MCF 10A (cell line): ENCODE data around the gene CXCL16. TPM values are rescaled to one million over a fixed set of nuclear protein-coding genes. Genes with fewer than 3 reads are reported as not detected.
A peak's percentile ranks its signal among the peaks of the same experiment; 100 is the strongest.

Experiments used
- BruUV-seq: library from RNA; stranded (reverse); fragments of 400-500 nt; replicated peaks from 2 replicates; lab custom pipeline; 2021; lab: Mats Ljungman, UMichigan
- CTCF ChIA-PET: fragments of 300-600 bp; sonication (Branson Sonifier 250); formaldehyde crosslinking; extraction: SDS; loops from one replicate; lab custom pipeline; 2021; ENCODE audit warnings: antibody characterized with exemption, inconsistent platforms; lab: Yijun Ruan, JAX
- POLR2A ChIA-PET: fragments of 300-600, 350-650 bp; sonication (Branson Sonifier 250); formaldehyde crosslinking; extraction: SDS; loops from one replicate; lab custom pipeline; 2020; ENCODE audit warnings: antibody characterized with exemption, inconsistent platforms; lab: Yijun Ruan, JAX
- DNase-seq: peaks from one replicate; pipeline ENCODE4 v3.0.0-alpha.2; 2018; ENCODE audit not compliant: unreplicated experiment
- H3K27ac Mint-ChIP-seq: one replicate; pipeline ENCODE4 v1.8.0; 2022; ENCODE audit warnings: mild to moderate bottlenecking, low read depth, mixed read lengths; ENCODE audit not compliant: unreplicated experiment
- H3K27me3 Mint-ChIP-seq: one replicate; pipeline ENCODE4 v1.8.0; 2022; ENCODE audit warnings: mixed read lengths; ENCODE audit not compliant: insufficient read depth, unreplicated experiment
- H3K36me3 Mint-ChIP-seq: one replicate; pipeline ENCODE4 v1.8.0; 2022; ENCODE audit warnings: mild to moderate bottlenecking, moderate library complexity, mixed read lengths; ENCODE audit not compliant: insufficient read depth, unreplicated experiment
- H3K4me1 Mint-ChIP-seq: one replicate; pipeline ENCODE4 v1.8.0; 2022; ENCODE audit warnings: mixed read lengths; ENCODE audit not compliant: insufficient read depth, unreplicated experiment
- H3K4me3 Mint-ChIP-seq: one replicate; pipeline ENCODE4 v1.8.0; 2022; ENCODE audit warnings: mild to moderate bottlenecking, moderate library complexity, mixed read lengths; ENCODE audit not compliant: unreplicated experiment
- H3K9me3 Mint-ChIP-seq: one replicate; pipeline ENCODE4 v1.8.0; 2022; ENCODE audit warnings: mixed read lengths; ENCODE audit not compliant: unreplicated experiment
- CTCF ChIP-seq: fragments of 200-600 bp; IDR thresholded peaks from one replicate; pipeline ENCODE4 v1.8.0; 2022; ENCODE audit warnings: antibody characterized with exemption, mild to moderate bottlenecking; ENCODE audit not compliant: unreplicated experiment
- intact Hi-C: fragments of 100-400 bp; cut with micrococcal nuclease; formaldehyde crosslinking; loops from 2 replicates; pipeline ENCODE4 v1.14.1; 2022
- total RNA-seq: library from RNA; stranded (reverse); gene quantifications from 2 replicates; pipeline ENCODE4 v1.2.3, GENCODE V29; 2022

CXCL16 gene
- total RNA-seq, 1 experiment from 2014 or later: 16.7 TPM

DNA sequence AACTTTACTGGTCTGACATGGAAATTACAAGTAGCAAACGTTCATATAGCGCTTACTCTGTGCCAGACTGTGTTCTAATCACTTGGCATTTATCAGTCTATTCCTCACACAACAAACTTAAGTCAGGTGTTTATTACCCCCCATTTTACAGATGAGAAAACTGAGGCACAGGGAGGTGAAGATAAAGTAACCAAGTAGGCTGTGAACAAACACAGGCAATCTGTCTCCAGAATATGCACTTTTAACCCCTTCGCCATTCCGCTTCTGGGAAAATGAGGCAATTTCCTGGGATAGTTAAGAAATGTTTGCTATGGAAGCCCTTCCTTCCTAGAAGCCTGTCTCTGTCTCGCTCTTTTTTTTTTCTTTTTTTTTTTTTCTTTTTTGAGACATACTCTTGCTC is 12.2 kb upstream of the CXCL16 start:
- H3K27me3 Mint-ChIP-seq: peaks cover 65% of the 10 kb centered on the region
- H3K4me3 Mint-ChIP-seq: no peak overlapping the region
- DNase-seq: peak; percentile 36
- ChIA-PET POLR2A (interaction anchor here (0.6 kb wide), 1 partner anchor 151 kb away, joined by 3 read pairs; the partner anchor contains the start of gene CHRNE), CTCF (no interaction called here)
- intact Hi-C loops: no loop called here
- no peak overlapping the region for H3K27ac Mint-ChIP-seq
- H3K36me3 Mint-ChIP-seq: no peaks in the 10 kb centered on the region
- BruUV-seq: no TSS peak
- TF ChIP-seq CTCF: no peak
- H3K4me1 Mint-ChIP-seq: no peaks in the 10 kb centered on the region
- no peaks in the 10 kb centered on the region for H3K9me3 Mint-ChIP-seq

GRCh38 chr17:4750606-4751005 is 10.9 kb upstream of the CXCL16 start:
- no peaks in the 10 kb centered on the region for H3K9me3 Mint-ChIP-seq
- no peak for TF ChIP-seq CTCF
- no peak overlapping the region for H3K4me3 Mint-ChIP-seq
- no TSS peak for BruUV-seq
- H3K27ac Mint-ChIP-seq: no peak overlapping the region
- H3K4me1 Mint-ChIP-seq: no peaks in the 10 kb centered on the region
- ChIA-PET CTCF (interaction anchor here (0.6 kb wide), 1 partner anchor 39 kb away, joined by 5 read pairs; no protein-coding TSS in a partner anchor), POLR2A (no interaction called here)
- intact Hi-C loops: no loop called here
- no peaks in the 10 kb centered on the region for H3K36me3 Mint-ChIP-seq
- peaks cover 64% of the 10 kb centered on the region for H3K27me3 Mint-ChIP-seq
- no peak for DNase-seq

- no peak for TF ChIP-seq CTCF
- H3K27ac Mint-ChIP-seq: no peak overlapping the region
- DNase-seq: no peak
- H3K9me3 Mint-ChIP-seq: no peaks in the 10 kb centered on the region
- H3K4me3 Mint-ChIP-seq: no peak overlapping the region
- peaks cover 44% of the 10 kb centered on the region for H3K27me3 Mint-ChIP-seq
- intact Hi-C loops: no loop called here
- ChIA-PET POLR2A (interaction anchor here (0.6 kb wide), 1 partner anchor 85 kb away, joined by 4 read pairs; no protein-coding TSS in a partner anchor), CTCF (interaction anchor here (0.6 kb wide), 1 partner anchor 153 kb away, joined by 3 read pairs; no protein-coding TSS in a partner anchor)
- BruUV-seq: no TSS peak
- H3K36me3 Mint-ChIP-seq: no peaks in the 10 kb centered on the region
- H3K4me1 Mint-ChIP-seq: no peaks in the 10 kb centered on the region
Observed at GRCh38 chr17:4748686-4749085, 9.0 kb upstream of the CXCL16 start.

DNA sequence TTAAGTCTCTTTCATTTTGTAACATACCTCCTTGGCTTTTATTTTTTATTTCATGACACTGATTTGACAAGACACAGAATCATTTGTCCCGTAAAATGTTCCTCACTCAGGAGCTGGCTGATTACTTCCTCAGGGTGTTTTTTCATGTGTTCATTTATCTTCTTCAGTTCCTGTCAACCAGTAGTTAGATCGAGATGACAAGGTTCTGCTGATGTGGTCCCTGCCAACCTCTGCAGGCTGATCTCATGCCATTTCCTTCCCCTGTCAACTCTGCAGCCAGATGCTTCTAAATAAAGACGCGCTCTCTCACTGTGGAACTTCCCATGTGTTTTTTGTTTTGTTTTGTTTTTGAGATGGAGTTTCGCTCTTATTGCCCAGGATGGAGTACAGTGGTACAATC is 8.1 kb upstream of the CXCL16 start:
- intact Hi-C loops: no loop called here
- no peaks in the 10 kb centered on the region for H3K36me3 Mint-ChIP-seq
- no peaks in the 10 kb centered on the region for H3K4me1 Mint-ChIP-seq
- no peak overlapping the region for H3K27ac Mint-ChIP-seq
- TF ChIP-seq CTCF: no peak
- DNase-seq: no peak
- H3K4me3 Mint-ChIP-seq: no peak overlapping the region
- no TSS peak for BruUV-seq
- POLR2A ChIA-PET: interaction anchor here (0.7 to 1.0 kb wide), 2 partner anchors 9 to 17 kb away, joined by 3 to 5 read pairs; no protein-coding TSS in a partner anchor
- H3K9me3 Mint-ChIP-seq: no peaks in the 10 kb centered on the region
- CTCF ChIA-PET: interaction anchor here (1.2 kb wide), 1 partner anchor 143 kb away, joined by 3 read pairs; no protein-coding TSS in a partner anchor
- H3K27me3 Mint-ChIP-seq: peaks cover 39% of the 10 kb centered on the region
